CD4-positive, alpha-beta T cell (primary cell): Measurements from ENCODE around the gene AKR1D1. TPM values are rescaled to one million over a fixed set of nuclear protein-coding genes. Genes with fewer than 3 reads are reported as not detected.
"Not testable (repeated sequence)": the region's sequence is repeated elsewhere in the genome, so short reads cannot be mapped to it uniquely, and the experiment has no call there.

Experiments
- ATAC-seq: fragments of 200-7000 bp; cut with Tn5 transposase; one replicate; pipeline ENCODE4 v1.10.0; 2022; ENCODE audit warnings: mild to moderate bottlenecking; ENCODE audit not compliant: poor library complexity
- CTCF ChIA-PET: fragments of 350-600 bp; sonication (Branson Sonifier 250); formaldehyde crosslinking; loops from one replicate; lab custom pipeline; 2021; ENCODE audit warnings: antibody characterized with exemption, inconsistent platforms; lab: Charles Lee
- POLR2A ChIA-PET: fragments of 350-600 bp; sonication (Branson Sonifier 250); formaldehyde crosslinking; loops from one replicate; lab custom pipeline; 2021; ENCODE audit warnings: antibody characterized with exemption, inconsistent platforms; lab: Charles Lee
- DNase-seq, 14 experiments: peaks; one replicate each; pipeline ENCODE4 v3.0.0-alpha.2; 2013 to 2020; ENCODE audit warnings: mixed read lengths in 2 of 14
- H3K27ac ChIP-seq, 2 donors: one replicate each; pipeline versions ENCODE4 v1.5.1 to v1.7.0; 2013; ENCODE audit warnings: low read length in 2 of 2, low read depth in 1 of 2, mild to moderate bottlenecking in 1 of 2
- H3K27me3 ChIP-seq, 2 experiments: 1 replicate in 1 of 2; 2 replicates in 1 of 2; pipeline versions ENCODE4 v1.6.1 to v1.7.0; 2013; ENCODE audit warnings: low read length in 2 of 2, control low read depth in 1 of 2, mild to moderate bottlenecking in 1 of 2, moderate library complexity in 1 of 2; ENCODE audit not compliant: insufficient read depth in 2 of 2, control insufficient read depth in 1 of 2
- H3K36me3 ChIP-seq: one replicate; pipeline ENCODE4 v1.6.1; 2013; ENCODE audit warnings: low read length, control low read depth; ENCODE audit not compliant: insufficient read depth
- H3K4me1 ChIP-seq: one replicate; pipeline ENCODE4 v1.6.1; 2013; ENCODE audit warnings: low read length, control low read depth; ENCODE audit not compliant: insufficient read depth
- H3K4me3 ChIP-seq: one replicate; pipeline ENCODE4 v1.5.1; 2013; ENCODE audit warnings: mild to moderate bottlenecking, low read length, moderate library complexity
- H3K9me3 ChIP-seq, 2 experiments: 1 replicate in 1 of 2; 2 replicates in 1 of 2; pipeline versions ENCODE4 v1.6.1 to v1.7.0; 2013; ENCODE audit warnings: low read length in 2 of 2, mild to moderate bottlenecking in 2 of 2, control low read depth in 1 of 2, moderate library complexity in 1 of 2; ENCODE audit not compliant: control insufficient read depth in 1 of 2, insufficient read depth in 1 of 2
- H3K27ac Mint-ChIP-seq: one replicate; pipeline ENCODE4 v1.8.0; 2020; ENCODE audit warnings: mixed read lengths
- H3K27me3 Mint-ChIP-seq: one replicate; pipeline ENCODE4 v1.8.0; 2021; ENCODE audit warnings: mixed read lengths
- H3K36me3 Mint-ChIP-seq: one replicate; pipeline ENCODE4 v1.8.0; 2021; ENCODE audit warnings: low read depth, mixed read lengths
- H3K4me1 Mint-ChIP-seq: one replicate; pipeline ENCODE4 v1.8.0; 2021; ENCODE audit warnings: low read depth, mixed read lengths
- H3K4me3 Mint-ChIP-seq: one replicate; pipeline ENCODE4 v1.8.0; 2020; ENCODE audit warnings: mild to moderate bottlenecking, mixed read lengths
- H3K9me3 Mint-ChIP-seq: one replicate; pipeline ENCODE4 v1.8.0; 2020; ENCODE audit warnings: mixed read lengths
- CTCF ChIP-seq: fragments of 200-600 bp; IDR thresholded peaks from one replicate; pipeline ENCODE4 v1.8.0; 2022; ENCODE audit warnings: antibody characterized with exemption, mild to moderate bottlenecking
- intact Hi-C, 2 experiments: fragments of 100-400 bp; cut with DNase I in 1 of 2; cut with micrococcal nuclease in 1 of 2; formaldehyde crosslinking; loops; one replicate each; pipeline versions ENCODE4 v1.15.1 to v1.9.0; 2023 to 2025; cut with DNase I, micrococcal nuclease
- total RNA-seq, 174 experiments: library from RNA in 2 of 174; stranded (reverse) in 2 of 174; gene quantifications; one replicate each; pipeline ENCODE4 v1.2.3 and lab custom pipeline; 2021 to 2026

Gene AKR1D1
- total RNA-seq, 2 experiments from 2014 or later, result not detected

DNA sequence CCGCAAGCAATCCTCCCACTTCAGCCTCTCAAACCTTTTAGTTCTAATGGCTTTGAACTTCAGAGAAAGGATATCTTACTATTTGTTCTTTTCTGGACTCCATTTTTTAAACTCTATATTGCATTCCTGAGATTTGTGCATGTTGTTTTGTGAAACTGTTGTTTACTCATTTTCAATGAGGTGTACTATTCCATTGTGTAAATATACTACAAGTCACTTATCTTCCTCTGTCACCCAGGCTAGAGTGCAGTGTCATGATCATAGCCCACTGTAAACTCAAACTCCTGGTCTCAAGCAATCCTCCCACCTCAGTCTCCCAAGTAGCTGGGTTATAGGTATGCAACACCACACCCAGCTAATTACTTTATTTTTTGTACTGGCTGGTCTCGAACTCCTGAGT lies 31.4 kb upstream of the AKR1D1 start:
- no peak overlapping the region for H3K27ac ChIP-seq
- POLR2A ChIA-PET, result no interaction called here
- CTCF ChIA-PET, result no interaction called here
- H3K4me3 ChIP-seq, result no peak overlapping the region
- H3K4me1 Mint-ChIP-seq, result no peaks in the 10 kb centered on the region
- H3K9me3 ChIP-seq, result no peaks in the 10 kb centered on the region
- no peaks in the 10 kb centered on the region for H3K4me1 ChIP-seq
- H3K27ac Mint-ChIP-seq, result no peak overlapping the region
- H3K27me3 Mint-ChIP-seq, result peaks cover 19% of the 10 kb centered on the region
- H3K36me3 ChIP-seq, result no peaks in the 10 kb centered on the region
- DNase-seq (no peak), ATAC-seq (no peak)
- peaks cover 0 to 3% of the 10 kb centered on the region in 2 experiments for H3K27me3 ChIP-seq
- no peak for TF ChIP-seq CTCF
- no peaks in the 10 kb centered on the region for H3K36me3 Mint-ChIP-seq
- no peak overlapping the region for H3K4me3 Mint-ChIP-seq
- intact Hi-C loops, result no loop called here
- no peaks in the 10 kb centered on the region for H3K9me3 Mint-ChIP-seq

DNA sequence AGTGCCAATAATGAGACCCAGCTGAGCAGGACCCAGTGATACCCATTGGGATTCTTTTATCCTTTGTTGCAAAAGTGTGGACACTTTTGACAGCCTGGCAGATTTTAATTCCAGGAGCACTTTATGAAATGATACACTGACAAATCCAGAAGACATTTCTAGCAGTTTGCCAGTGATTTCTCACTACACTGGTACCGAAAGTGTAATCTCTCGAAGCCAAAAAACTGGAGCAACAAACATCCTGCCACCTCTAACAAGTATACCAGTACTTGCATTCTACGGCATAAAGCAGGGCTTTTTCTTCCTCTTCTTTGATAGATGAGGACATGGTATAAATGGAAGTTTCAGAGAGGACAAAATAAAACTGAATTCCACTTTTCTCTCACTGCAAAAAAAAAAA lies 28.4 kb upstream of the AKR1D1 start:
- Mint-ChIP-seq H3K9me3 (no peaks in the 10 kb centered on the region), H3K27ac (no peak overlapping the region), H3K4me3 (no peak overlapping the region), H3K36me3 (no peaks in the 10 kb centered on the region), H3K27me3 (peaks cover 11% of the 10 kb centered on the region), H3K4me1 (no peaks in the 10 kb centered on the region)
- intact Hi-C loops, result no loop called here
- POLR2A ChIA-PET, result no interaction called here
- ATAC-seq (no peak), DNase-seq (no peak)
- no peak overlapping the region for H3K27ac ChIP-seq
- TF ChIP-seq CTCF, result no peak
- no peaks in the 10 kb centered on the region for H3K4me1 ChIP-seq
- no peak overlapping the region for H3K4me3 ChIP-seq
- H3K9me3 ChIP-seq, result no peaks in the 10 kb centered on the region
- H3K27me3 ChIP-seq, result peaks cover 0 to 3% of the 10 kb centered on the region in 2 experiments
- CTCF ChIA-PET, result no interaction called here
- H3K36me3 ChIP-seq, result no peaks in the 10 kb centered on the region

- Histone ChIP-seq H3K4me3 (no peak overlapping the region), H3K27me3 (no peaks in the 10 kb centered on the region), H3K27ac (no peak overlapping the region), H3K4me1 (no peaks in the 10 kb centered on the region), H3K36me3 (no peaks in the 10 kb centered on the region), H3K9me3 (no peaks in the 10 kb centered on the region)
- Mint-ChIP-seq H3K27ac (no peak overlapping the region), H3K4me1 (no peaks in the 10 kb centered on the region), H3K36me3 (no peaks in the 10 kb centered on the region), H3K27me3 (peaks cover 15% of the 10 kb centered on the region), H3K9me3 (no peaks in the 10 kb centered on the region), H3K4me3 (no peak overlapping the region)
- intact Hi-C loops, result no loop called here
- no peak for TF ChIP-seq CTCF
- POLR2A ChIA-PET, result no interaction called here
- CTCF ChIA-PET, result no interaction called here
- DNase-seq (no peak), ATAC-seq (no peak)
These were observed 26.6 kb upstream of the AKR1D1 start for GRCh38 chr7:138049505-138050116.

GRCh38 chr7:138051712-138052247 lies 24.5 kb upstream of the AKR1D1 start:
- H3K27ac ChIP-seq, H3K4me3 ChIP-seq, H3K9me3 Mint-ChIP-seq, POLR2A ChIA-PET, ATAC-seq, intact Hi-C loops, DNase-seq, H3K9me3 ChIP-seq, H3K4me1 Mint-ChIP-seq, H3K4me3 Mint-ChIP-seq, H3K36me3 Mint-ChIP-seq, H3K4me1 ChIP-seq, CTCF ChIA-PET, H3K27ac Mint-ChIP-seq, H3K36me3 ChIP-seq, H3K27me3 ChIP-seq: not testable (repeated sequence)
- peaks cover 20% of the 10 kb centered on the region for H3K27me3 Mint-ChIP-seq
